Activated CD8-positive, alpha-beta memory T cell treated with anti-CD3 and anti-CD28 coated beads for 4 hours (primary cell): ENCODE measurements around the gene CMC1.
"Not testable (repeated sequence)": the region's sequence is repeated elsewhere in the genome, so short reads cannot be mapped to it uniquely, and the experiment has no call there.

Source experiments
- DNase-seq, 2 donors: peaks; one replicate each; pipeline ENCODE4 v3.0.0-alpha.2; 2020; ENCODE audit warnings: low read depth in 2 of 2

CMC1 gene

DNA sequence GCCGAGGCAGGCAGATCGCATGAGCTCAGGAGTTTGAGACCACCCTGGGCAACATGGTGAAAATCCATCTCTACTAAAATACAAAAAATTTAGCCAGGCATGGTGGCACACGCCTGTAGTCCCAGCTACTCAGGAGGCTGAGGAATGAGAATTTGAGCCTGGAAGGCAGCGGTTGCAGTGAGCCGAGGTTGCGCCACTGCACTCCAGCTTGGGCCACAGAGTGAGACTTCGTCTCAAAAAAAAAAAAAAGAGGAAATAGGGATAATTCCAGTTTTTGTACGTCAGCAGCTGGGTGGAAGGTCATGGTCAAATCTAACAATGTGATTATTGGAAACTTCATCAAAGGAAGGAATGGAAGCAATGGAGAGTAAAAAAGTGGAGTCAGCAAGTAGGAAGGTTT, 3.1 kb downstream of the CMC1 start:
- no peak for DNase-seq

DNA sequence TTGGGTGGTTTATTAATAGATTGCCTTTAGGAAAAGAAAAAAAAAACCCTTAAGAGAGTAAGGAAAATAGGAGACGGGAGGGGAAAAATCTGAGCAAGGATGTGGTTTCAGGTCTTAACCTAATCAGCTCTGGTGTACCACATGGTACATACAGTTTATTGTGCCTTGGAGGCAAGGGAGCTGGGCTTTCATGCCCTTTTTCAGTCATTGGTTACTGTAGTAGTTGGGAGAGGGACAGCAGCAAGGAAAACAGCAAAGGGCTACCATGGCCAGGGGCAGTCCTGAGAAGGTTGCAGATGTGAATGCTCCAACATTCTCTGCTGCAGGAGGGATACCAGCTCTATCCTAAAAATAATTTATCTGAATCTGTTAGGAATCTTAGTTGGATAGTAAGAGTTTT, 5.9 kb downstream of the CMC1 start:
- no peak for DNase-seq

DNA sequence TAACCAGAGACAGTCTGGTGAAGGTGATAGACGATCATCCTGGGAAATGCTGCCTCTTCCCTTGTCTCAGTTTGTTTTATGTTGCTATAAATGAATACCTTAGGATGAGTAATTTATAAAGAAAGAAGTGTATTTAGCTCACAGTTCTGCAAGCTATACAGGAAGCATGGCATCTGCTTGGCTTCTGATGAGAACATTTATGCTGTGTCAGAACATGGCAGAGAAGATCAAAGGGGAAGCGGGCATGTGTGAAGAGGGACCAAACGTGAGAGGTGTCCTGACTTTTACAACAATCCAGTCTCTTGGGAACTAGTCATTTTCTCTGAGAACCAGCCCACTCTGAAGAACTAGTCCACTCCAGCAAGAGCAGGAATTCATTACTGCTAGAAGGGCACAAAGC, 9.6 kb downstream of the CMC1 start:
- DNase-seq: no peak

DNA sequence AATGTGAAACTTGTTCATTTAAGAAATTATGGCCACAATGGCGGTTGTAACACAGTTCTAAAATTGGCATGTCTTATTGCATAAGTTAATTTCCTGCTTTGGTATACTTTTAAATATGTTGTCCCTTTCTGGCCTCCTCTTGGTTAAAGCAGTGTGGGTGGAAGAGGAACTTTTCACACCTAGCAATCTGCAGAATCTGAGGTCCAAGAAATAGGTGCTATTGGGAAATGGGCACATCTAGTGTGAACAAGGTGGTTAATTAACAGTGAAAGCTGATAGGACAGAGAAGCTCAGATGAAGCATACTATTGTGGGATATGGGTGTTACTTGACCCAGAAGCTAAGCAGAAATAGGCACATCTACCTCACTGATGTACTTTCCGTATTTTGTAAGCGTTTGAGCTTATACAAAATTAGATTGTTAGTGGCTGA, 10.6 kb downstream of the CMC1 start:
- DNase-seq: no peak

DNA sequence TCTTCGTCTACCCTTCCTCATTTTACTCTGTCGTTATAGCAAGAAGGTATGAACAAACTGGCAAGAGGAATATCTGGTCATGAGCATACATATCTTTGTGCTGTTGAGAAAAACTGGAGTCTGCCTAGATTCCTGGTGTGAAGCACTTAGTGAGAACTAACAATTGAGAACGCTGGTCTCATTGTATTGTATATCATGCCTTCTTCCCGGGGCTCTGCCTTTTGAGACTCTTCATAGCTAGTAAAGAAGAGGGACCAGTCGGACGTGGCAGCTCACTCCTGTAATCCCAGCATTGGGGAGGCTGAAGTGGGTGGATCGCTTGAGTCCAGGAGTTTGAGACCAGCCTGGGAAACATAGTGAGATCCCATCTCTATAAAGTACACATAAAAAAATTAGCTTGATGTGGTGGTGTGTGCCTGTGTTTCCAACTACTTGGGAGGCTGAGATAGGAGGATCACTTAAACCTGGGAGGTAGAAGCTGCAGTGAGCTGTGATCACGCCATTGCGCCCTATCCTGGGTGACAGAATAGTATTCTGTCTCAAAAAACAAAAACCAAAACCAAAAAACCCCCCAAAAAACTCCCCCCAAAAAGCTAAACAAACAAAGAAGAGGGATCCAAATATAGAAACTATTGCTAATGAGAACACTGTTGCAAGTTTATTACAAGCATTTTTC, 11.8 kb downstream of the CMC1 start:
- DNase-seq: no peak

DNA sequence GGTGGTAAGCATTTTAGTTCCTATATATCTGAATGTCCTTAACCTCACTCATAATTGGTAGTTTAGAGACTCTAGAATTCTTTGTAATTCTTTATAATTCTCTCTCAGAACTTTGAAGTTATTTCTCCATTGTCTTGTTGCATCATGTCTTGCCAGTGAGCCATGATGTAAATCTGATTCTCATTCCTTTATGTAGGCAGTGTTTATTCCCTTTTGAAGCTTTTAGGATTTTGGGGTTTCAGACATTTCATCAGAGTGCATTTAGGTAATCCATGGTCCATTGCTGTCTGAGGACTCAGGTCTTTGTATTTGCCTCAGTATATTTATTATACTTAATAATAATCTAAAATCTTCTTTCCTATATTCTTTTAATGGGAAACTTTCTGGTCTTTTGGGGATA, 20.6 kb downstream of the CMC1 start:
- no peak for DNase-seq

DNA sequence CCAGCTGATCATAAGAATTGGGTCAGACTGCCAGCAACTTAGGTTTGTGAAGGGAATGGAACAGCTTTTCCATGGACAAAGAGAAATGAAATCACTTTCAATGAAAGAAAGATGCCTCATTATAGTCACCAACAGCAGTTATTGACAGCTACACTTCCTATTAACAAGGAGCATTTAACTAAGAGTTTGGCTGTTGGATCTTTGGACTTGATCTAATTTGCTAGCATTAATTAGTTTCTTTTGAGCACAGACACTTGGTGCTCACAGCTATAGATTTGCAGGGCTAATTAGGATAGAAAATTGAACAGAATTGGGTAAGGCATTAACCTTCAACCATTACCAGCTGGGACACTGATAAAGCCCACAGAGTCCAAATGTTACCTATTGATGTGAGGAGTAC, 24.2 kb downstream of the CMC1 start:
- DNase-seq: no peak

DNA sequence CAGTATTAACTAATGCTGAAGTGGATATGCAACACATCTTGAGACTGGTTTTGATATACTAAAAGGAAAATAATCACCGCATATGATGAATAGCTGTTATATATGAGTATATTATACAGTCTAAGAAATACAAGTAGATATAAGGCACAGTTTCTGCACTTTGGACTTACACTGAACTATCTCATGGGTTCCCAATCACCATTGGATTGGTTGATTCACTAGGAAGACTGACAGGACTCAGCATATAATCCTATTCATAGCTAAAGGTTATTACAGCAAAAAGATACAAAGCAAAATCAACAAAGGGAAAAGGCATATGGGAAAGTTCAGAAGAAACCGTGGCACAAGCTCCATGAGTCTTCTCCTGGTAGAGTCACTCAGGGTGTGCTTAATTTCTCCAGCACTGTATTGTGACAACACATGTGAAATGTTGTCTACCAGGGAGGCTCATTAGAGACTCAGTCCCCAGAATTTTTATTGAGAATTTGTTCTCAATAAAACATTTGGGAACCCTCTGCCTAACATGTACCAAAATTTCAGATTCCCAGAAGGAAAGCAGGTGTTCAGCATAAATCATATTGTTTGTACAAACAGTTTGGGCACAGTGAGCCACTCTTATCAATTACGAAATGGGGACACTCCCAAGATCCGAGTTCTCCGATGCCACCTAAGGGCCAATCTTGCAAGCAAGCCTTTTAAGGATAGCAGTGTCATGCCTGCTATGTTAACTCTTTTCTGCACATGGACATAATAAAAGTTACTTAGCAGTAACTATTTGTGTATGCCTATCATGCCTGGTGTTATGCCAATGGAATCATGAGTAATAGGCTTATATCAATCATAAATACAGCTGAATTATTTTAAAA, 26.8 kb downstream of the CMC1 start:
- no peak for DNase-seq

DNA sequence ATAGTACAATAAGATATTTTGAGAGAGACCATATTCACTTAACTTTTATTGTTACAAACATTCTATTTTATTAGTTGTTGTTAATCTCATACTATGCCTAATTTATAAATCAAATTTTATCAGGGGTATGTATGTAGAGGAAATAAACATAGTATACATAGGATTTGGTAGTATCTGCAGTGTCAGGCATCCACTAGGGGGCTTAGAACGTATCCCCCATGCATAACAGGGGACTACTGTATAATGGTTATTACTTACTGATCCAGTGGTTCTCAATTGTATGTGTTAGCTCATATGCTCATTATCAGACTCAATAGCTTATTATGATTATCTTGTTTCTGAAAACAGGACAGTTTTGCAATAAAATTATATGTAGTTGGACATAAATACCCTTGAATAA, 27.6 kb downstream of the CMC1 start:
- no peak for DNase-seq

DNA sequence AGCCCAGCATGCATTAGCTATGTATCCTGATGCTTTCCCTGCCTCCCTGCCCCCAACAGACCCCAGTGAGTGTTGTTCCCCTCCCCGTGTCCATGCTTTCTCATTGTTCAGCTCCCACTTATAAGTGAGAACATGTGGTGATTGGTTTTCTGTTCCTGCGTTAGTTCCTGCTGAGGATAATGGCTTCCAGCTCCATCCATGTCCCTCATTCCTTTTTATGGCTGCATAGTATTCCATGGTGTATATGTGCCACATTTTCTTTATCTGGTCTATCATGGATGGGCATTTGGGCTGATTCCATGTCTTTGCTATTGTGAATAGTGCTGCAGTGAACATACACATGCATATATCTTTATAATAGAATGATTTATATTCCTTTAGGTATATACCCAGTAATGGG, 28.5 kb downstream of the CMC1 start:
- DNase-seq: not testable (repeated sequence)

DNA sequence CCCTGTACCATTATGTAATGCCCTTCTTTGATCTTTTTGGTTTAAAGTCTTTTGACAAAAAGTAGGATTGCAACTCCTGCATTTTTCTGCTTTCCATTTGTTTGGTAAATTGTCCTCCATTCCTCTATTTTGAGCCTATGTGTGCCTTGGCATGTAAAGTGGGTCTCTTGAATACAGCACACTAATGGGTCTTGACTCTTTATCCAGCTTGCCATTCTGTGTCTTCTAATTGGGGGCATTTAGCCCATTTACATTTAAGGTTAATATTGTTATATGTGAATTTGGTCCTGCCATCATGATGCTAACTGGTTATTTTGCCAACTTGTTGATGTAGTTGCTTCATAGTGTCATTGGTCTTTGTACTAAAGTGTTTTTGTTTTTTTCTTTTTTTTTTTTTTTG, 32.4 kb downstream of the CMC1 start:
- no peak for DNase-seq

DNA sequence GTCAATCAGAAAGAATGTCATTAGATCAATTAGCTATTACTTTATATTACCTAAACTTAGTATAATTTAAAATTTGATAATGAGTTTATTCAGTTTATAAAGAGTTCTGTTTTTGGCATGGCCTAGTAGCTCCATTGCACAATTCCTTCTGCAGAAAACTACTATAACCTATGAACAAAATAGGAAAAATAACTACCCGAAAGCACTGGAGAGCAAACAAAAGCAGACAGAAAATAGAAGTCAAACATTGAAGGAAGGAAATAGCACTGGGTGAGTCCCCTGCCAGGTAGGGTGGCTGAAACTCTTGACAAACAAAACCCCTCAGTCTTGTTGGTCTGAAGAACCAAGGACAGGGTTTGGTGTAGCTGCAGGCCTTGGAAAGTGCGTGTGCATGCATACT, 37.5 kb downstream of the CMC1 start:
- no peak for DNase-seq

DNA sequence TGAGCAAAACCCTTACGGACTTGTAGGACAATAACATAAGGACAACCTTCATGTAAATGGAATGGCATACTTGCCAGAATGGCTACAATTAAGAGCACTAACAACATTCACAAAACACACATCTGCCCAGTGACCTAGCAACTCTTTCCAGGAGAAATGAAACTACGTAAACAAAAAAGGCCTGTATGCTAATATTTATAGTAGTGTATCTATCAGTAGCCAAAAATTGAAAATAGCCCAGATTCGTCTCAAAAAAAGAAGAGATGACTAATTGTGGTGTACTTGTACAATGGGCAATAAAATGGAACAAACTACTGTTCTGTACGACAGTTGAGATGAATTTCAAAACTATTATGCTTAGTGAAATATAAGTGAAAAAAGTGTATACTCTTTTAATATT, 38.4 kb downstream of the CMC1 start:
- DNase-seq: no peak

DNA sequence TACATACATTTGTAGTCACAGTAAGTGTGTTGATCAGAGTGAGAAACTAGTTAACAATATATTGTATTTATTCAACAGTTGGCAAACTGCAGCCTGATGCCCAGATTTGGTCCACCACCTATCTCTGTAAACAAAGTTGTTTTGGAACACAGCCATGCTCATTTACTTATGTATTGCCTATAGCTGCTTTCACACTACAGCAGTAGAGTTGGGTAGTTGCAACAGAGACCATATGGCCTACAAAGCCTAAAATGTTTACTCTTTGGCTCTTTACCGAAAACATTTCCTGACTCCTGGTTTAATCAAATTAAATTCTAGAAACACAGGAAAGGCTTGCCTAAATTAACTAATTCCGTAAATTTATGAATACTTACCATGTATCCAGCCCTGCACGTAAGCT, 39.4 kb downstream of the CMC1 start:
- DNase-seq: no peak

DNA sequence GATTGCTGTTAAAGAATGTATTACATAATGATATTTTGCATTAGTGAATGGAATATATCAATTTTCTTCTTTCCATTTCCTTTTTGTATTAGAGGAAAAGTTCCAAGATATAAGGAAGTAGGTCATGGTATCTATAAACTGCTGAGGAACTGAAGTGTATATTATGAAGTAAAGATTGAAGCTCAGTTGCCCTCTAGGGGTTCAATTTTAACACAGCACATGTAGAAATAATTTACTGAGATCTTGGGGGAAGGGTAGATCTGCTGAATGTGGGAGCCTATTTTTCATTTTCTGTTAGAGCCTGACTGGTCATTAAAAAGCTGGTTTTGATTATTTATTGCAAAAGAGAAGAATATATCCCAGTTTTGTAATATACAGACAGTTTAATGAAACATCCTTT, 45.2 kb downstream of the CMC1 start:
- DNase-seq: no peak

DNA sequence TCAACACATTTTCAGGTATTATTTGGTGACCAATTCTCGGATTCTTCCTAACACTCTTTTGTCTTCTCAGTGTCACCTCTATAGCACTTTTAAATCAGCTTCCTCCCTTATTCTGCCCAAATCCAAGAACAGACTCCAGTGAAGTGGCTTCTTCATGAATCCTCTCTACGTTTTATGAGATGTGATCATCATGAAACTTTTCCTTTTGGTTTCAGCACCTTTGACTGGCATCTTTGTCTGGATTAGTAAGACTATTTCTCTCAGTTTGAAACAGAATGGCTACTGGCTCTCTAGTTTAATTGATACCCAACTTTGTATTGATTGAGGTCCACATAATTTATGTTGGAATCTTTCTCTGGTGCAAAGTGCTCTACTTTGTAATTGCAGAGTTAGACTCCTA, 45.6 kb downstream of the CMC1 start:
- DNase-seq: no peak

DNA sequence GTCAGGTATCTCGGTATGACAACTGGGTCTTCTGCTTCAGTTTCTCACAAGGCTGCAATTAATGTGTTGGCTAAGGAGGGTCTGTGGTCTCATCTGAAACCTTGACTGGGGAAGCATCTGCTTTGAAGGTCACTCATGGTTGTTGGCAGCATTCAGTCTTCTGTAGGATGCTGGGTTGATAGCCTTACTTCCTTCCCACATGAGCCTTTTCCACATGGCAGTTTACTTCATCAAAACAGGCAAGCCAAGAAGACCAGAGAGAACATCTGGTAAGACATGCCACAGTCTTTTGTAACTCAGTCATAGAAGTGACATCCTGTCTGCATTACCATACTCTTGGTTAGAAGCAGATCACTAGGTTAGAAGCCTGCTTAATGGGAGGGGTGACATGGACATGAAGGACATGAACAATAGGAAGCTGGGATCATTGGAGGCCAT, 49.5 kb downstream of the CMC1 start:
- DNase-seq: no peak

DNA sequence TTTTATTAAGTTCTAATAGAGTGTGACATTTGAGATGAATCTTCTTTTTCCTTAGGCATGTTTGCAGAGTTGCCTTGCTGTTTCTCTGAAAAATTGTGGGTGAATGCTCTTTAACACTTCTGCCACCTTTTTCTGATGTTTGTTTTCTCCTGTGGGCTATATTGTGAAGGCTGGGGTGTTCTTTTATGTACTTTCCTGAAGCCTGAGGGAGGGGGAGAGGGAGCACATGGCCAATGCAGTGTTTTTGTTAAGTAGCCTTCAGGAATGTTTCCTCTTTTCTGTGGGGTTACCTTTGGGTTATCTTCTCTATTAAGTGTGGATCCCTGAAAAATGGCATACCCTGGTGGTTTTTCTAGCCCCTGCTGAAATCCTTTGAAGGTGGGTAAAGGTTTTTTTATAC, 50.2 kb downstream of the CMC1 start:
- no peak for DNase-seq

DNA sequence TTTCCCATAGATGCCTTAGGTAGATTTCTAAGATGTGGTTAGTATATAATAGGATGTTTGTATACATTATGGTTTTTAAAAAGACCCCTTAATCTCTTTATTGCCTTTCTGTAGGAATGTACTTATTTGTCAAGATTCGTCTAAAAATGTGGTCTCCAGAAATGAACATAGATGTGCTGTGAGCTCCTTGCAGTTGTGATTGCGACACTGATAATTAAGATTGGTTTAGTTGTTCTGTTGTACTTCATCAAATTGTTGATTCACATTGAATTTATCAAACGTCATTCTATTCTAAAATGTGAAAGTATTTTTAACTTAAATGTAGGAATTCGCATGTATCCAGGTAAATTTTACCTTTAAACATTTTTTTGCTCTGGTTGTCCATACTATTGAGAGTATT, 51.2 kb downstream of the CMC1 start:
- DNase-seq: no peak

DNA sequence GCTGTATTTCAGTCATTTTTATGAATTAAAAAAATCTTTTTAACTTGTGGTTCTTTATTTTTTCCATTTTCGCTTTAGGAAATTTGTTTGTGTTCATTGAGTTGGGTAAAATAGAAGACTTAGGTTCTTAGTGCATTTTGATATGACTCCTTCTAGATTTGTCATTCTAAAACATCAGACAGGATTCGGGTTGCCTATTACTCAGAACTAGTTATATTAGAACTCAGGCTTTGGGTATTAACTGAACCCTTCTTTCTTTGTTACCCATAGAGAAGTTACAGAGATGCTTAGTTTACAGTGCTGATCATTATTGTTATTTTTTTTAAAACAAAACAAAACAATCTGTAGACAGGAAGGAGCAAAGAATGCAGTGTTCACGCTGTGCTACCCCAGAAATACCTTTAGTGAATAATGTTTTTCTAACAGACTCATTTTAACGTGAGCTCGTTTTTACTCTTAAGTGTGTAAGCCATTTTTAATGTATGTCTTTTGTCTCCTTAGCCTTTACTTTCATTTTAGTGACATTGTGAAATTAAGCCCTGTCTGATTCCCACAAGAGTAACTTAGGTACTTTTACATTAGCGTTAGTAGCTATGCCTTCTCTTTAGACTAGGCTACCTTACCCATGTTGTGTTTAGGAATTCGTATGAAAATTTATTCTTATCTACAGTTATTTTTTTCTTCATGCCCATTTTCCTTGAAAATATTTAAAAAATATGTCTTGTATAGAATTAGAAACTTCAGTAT, 53.4 kb downstream of the CMC1 start:
- no peak for DNase-seq

DNA sequence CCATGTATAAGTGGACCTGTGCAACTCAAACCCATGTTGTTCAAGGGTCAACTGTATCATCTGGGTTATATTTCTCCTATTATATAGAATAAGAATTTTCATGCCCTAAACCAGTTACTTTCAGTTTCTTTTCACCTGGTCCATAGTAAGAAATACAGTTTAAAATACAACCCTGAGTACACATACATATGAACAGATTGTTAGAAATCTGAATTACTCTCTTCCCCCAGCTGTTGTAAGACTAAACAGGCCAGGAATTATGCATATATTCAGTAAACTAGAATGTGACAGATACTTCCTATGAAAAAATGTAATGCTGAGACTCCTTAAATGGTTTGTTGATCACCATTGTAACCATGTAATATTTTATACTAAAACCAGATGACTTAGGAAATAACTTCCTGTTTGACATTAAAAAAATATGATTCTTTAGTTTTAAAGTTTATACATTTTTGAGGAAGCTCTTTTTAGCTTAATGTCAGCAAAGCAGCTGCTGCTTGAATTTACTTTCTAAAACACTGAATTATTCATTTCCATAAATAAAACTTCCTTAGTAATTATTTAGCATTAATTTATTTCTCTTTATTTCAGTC, 54.6 kb downstream of the CMC1 start:
- DNase-seq: no peak

DNA sequence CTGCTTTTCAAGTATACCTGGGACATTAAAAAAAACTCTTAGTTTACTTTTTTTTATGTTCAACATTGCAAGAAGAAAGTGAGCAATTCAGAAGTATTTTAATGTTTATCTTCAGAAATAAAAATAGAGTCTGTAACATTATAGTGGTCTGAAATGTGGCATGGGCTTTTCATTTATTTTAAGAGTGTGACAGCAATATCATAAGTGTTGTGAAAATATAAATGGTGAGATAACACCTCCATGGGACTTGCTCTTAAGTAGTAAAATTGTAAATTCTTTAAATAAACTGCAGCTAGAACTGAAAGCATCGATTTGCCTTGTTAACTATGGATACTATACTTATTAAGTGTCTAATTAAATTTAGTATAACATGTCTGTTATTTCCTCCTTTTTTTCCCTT, 58.3 kb downstream of the CMC1 start:
- DNase-seq: no peak
